Measurements from ENCODE around the gene F2RL2.

F2RL2 gene

DNA sequence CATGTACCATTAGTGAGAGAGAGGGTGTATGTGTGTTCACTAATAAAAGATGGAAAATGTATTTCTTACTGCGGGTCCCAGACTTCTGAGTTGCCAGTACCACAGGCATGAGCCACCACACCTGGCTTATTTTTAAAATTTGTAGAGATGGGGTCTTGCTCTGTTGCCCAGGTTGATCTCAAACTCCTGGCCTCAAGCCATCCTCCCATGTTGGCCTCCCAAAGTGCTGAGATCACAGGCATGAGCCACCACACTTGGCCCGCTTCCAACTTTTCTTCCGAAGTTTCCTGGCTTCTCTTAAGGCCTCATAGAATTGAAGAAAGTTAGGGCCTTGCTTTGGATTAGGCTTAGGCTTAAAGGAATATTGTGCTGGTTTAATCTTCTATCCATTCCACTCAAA, 40.4 kb upstream of the F2RL2 start:
- TF ChIP-seq, protein P1, sequence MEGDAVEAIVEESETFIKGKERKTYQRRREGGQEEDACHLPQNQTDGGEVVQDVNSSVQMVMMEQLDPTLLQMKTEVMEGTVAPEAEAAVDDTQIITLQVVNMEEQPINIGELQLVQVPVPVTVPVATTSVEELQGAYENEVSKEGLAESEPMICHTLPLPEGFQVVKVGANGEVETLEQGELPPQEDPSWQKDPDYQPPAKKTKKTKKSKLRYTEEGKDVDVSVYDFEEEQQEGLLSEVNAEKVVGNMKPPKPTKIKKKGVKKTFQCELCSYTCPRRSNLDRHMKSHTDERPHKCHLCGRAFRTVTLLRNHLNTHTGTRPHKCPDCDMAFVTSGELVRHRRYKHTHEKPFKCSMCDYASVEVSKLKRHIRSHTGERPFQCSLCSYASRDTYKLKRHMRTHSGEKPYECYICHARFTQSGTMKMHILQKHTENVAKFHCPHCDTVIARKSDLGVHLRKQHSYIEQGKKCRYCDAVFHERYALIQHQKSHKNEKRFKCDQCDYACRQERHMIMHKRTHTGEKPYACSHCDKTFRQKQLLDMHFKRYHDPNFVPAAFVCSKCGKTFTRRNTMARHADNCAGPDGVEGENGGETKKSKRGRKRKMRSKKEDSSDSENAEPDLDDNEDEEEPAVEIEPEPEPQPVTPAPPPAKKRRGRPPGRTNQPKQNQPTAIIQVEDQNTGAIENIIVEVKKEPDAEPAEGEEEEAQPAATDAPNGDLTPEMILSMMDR (conservative IDR thresholded peaks at IDR 0.05; ENCODE audit: low read depth), result no peak
- CTCF ChIA-PET, result no interaction called here
- no peak for DNase-seq (ENCODE audit: low spot score)
- POLR2A ChIA-PET (ENCODE audit: low non-redundant PET), result no interaction called here
- H3K27ac ChIP-seq, result no peak overlapping the region

DNA sequence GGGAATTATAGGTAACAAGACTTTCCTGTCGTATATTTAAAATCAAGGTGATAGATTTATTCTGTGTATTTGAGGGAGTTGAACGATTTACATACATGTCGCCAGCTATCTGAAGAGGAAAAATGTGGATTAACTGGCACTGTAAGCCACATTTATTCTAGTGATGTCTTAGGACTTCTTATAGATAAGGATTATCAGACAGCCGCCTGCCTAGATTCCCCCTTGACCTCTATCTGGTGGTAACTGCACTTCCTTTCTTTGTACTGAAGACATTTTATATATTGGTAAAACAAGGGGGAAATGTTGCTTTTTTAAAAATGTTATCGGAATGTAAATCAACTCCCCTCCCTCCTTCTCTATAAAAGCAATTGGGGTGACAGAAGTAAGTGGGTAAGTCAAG, 39.3 kb upstream of the F2RL2 start:
- TF ChIP-seq, protein P1 (conservative IDR thresholded peaks at IDR 0.05; ENCODE audit: low read depth), result no peak
- POLR2A ChIA-PET (ENCODE audit: low non-redundant PET), result no interaction called here
- H3K27ac ChIP-seq, result no peak overlapping the region
- DNase-seq (ENCODE audit: low spot score), result no peak
- CTCF ChIA-PET, result no interaction called here

DNA sequence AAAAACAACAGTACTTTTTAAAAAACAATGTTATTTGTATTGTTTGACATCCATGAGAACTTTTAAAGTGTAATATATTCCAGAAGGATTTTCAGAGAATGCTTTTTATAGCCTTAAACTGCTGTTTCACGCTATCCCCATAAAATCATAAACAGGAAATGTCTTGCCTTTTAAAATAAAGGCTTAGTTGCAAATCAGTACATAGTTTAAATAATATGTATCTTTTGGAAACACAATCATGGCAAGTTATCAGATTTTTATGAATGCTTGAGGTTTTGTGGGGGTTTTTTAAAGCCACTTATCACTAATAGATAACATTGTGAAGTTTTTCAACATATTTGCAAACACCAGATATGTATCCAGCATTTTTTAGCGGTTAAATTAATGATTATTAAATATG, 37.2 kb upstream of the F2RL2 start:
- ChIA-PET CTCF (no interaction called here), POLR2A (ENCODE audit: low non-redundant PET) (no interaction called here)
- TF ChIP-seq, protein P1 (conservative IDR thresholded peaks at IDR 0.05; ENCODE audit: low read depth), result no peak
- no peak for DNase-seq (ENCODE audit: low spot score)
- H3K27ac ChIP-seq, result no peak overlapping the region

DNA sequence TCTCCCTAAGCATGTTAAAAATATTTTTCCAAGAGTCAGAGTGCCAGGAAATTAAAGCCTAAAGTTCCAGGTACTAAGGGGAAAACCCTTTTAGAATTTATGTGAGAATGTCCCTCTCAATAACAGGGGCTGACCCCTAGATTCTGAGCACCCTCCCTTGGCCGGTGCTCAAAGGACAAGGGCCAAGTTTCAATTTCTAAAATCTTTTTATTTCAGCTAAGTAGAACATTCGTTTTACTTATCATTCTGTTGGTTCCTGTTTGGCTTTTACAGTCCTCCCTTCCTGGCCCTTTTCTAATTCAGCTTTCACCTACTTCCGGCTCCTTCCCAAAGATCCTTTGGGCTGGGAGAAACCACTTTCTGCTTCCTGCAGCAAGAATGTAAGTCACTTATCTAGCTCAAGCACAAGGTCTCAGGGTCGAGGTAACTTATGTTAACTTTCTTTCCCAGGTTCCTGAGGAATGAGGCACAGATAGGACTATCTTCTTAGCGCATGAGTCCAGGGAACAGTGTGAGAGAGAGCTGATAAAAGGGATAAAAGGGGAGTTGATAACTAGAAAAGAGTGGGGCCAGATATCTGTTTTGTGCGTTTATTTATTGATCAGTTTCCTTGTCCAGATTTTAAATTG, 34.6 kb upstream of the F2RL2 start:
- ChIA-PET CTCF (interaction anchor here (0.8 to 1.1 kb wide), 3 partner anchors 16 to 806 kb away, joined by 3 read pairs; no protein-coding TSS in a partner anchor), POLR2A (ENCODE audit: low non-redundant PET) (no interaction called here)
- no peak for DNase-seq (ENCODE audit: low spot score)
- no peak overlapping the region for H3K27ac ChIP-seq
- TF ChIP-seq, protein P1 (conservative IDR thresholded peaks at IDR 0.05; ENCODE audit: low read depth), result no peak

DNA sequence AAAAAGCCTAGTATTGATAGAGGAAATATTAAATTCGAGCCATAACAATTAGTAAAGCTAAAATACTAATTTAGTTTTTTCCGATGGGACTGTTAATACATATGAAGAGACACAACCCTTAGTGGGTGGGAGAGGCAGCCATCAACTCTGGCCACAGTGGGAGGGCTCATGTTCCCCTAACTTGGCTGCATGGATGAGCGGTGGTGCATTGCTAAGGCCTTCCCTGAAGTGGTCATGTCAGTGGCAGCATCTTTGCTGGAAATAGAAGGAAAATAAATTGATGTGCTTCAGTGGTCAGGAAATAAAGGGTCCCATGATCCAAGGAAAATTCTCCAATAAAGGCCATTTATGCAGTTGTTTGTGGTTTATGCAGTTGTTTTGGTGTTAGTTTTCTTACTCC, 33.9 kb upstream of the F2RL2 start:
- DNase-seq (ENCODE audit: low spot score), result no peak
- CTCF ChIA-PET, result interaction anchor here (0.8 kb wide), 1 partner anchor 807 kb away, joined by 3 read pairs; no protein-coding TSS in a partner anchor
- no peak overlapping the region for H3K27ac ChIP-seq
- POLR2A ChIA-PET (ENCODE audit: low non-redundant PET), result no interaction called here
- TF ChIP-seq, protein P1 (conservative IDR thresholded peaks at IDR 0.05; ENCODE audit: low read depth), result no peak

DNA sequence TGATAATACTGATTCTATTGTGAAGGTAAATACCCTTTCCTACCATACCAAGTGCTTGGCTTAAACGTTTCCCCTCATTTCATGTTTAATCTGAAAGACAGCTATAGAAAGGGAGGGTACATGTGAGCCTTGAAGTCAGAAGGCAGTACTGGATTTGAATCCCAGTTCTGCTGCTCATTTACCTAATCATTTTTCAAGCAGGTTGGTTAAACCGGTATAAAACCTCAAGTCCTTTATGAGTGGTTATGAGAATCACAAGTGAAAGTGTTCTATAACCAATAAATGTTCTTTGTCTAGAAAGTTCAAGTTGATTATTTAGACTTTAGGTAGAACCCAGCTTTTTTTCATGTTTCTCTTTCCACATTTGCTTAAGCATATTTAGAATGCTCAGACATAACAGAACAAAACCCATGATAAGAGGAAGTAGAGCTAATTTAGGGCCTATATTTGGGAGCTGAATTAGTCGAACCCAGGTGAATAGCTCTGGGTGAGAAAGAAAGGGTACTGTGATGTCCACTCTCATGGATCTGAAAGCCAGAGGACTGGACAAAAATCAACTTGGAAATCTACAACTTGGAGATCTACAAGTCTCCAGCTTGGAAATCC, 29.7 kb upstream of the F2RL2 start:
- ChIA-PET CTCF (interaction anchor here (0.6 kb wide), 3 partner anchors 23 to 38 kb away, joined by 3 to 7 read pairs (median 3); no protein-coding TSS in a partner anchor), POLR2A (ENCODE audit: low non-redundant PET) (no interaction called here)
- TF ChIP-seq, protein P1 (conservative IDR thresholded peaks at IDR 0.05; ENCODE audit: low read depth), result no peak

More for the DNA sequence above, 29.7 kb upstream of the F2RL2 start:
- no peak overlapping the region for H3K27ac ChIP-seq
- no peak for DNase-seq (ENCODE audit: low spot score)

Data from RWPE1 (cell line).